Measurements from ENCODE around the gene BIN2. TPM values are rescaled to one million over a fixed set of nuclear protein-coding genes. Genes with fewer than 3 reads are reported as not detected.
A peak's percentile ranks its signal among the peaks of the same experiment; 100 is the strongest.

Gene BIN2
- total RNA-seq, 3 donors from 2014 or later (not counting 1 experiment from before 2014, with no cell fraction given), result 443 to 495 (median 478) TPM

DNA sequence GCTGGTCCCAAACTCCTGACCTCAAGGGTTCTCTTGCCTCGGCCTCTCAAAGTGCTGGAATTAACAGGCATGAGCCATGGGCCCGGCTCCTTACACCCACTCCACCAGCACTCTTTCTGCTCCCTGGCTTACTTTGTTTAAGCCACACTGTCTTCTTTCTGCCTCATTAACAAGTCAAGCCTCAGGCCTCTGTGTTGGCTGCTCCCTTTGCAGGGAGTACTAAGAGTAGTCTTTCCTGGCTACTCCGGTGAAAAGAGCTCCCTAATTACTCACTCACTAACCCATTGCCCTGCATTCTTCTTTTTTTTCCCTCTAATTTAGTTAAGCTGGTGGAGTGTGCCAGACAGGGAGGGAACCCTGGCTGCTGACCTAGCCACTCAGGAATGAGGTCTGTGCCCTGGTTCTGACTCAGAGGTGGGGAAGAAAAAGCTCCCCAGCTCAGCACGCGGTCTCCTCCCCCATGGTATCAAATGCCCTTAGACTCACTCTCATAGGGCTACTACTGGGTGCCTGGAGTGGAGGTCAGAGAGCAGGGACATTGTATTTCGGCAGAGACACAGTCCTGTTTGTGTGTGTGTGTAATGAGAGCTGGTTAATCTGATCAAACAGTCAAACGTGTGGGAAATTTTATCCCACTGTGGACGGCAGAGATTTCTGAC is 47.5 kb upstream of the BIN2 start:
- H3K36me3 Mint-ChIP-seq, result peaks cover 9% of the 10 kb centered on the region
- intact Hi-C loops (cut with micrococcal nuclease), result no loop called here
- H3K27ac Mint-ChIP-seq, result peak overlapping the region; percentile 18 to 69
- 99% methylated on average over 5 of the region's 8 CpGs for WGBS (ENCODE audit: insufficient coverage)
- H3K36me3 ChIP-seq (ENCODE audit: control insufficient read depth, insufficient read depth, low read length), result peaks cover 15% of the 10 kb centered on the region
- TF ChIP-seq, protein P1, sequence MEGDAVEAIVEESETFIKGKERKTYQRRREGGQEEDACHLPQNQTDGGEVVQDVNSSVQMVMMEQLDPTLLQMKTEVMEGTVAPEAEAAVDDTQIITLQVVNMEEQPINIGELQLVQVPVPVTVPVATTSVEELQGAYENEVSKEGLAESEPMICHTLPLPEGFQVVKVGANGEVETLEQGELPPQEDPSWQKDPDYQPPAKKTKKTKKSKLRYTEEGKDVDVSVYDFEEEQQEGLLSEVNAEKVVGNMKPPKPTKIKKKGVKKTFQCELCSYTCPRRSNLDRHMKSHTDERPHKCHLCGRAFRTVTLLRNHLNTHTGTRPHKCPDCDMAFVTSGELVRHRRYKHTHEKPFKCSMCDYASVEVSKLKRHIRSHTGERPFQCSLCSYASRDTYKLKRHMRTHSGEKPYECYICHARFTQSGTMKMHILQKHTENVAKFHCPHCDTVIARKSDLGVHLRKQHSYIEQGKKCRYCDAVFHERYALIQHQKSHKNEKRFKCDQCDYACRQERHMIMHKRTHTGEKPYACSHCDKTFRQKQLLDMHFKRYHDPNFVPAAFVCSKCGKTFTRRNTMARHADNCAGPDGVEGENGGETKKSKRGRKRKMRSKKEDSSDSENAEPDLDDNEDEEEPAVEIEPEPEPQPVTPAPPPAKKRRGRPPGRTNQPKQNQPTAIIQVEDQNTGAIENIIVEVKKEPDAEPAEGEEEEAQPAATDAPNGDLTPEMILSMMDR (IDR thresholded peaks at IDR 0.05), result no peak
- no peaks in the 10 kb centered on the region for H3K27me3 ChIP-seq (ENCODE audit: control insufficient read depth, insufficient read depth, low read length)
- H3K4me3 ChIP-seq (ENCODE audit: low read length), result no peak overlapping the region
- no peaks in the 10 kb centered on the region for H3K27me3 Mint-ChIP-seq (ENCODE audit: low read depth in 2 of 2)
- peak overlapping the region; percentile 67 for H3K4me3 Mint-ChIP-seq
- H3K4me1 ChIP-seq (ENCODE audit: control insufficient read depth, insufficient read depth, low read length), result peaks cover 30% of the 10 kb centered on the region
- H3K9me3 ChIP-seq (ENCODE audit: control insufficient read depth, insufficient read depth, low read length), result no peaks in the 10 kb centered on the region
- no peaks in the 10 kb centered on the region for H3K9me3 Mint-ChIP-seq
- no peak for ATAC-seq
- no peak for DNase-seq
- peaks cover 33 to 40% of the 10 kb centered on the region in 2 donors for H3K4me1 Mint-ChIP-seq
- H3K27ac ChIP-seq (ENCODE audit: low read length), result no peak overlapping the region

DNA sequence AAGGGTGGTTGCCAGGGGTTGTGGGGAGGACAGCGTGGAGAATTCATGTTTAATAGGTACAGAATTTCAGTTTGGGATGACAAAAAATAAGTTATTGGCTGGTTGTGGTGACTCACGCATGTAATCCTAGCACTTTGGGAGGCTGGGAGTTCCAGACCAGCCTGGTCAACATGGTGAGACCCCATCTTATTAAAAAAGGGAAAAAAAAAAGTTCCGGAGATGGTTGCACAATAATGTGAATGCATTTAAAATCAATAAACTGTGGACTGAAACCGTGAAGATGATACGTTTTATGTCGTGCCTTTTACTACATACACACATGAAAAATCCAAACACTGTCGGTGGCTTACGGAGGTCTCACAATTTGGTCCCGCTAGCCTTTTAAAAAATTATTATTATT is 46.7 kb upstream of the BIN2 start:
- no peak overlapping the region for H3K4me3 Mint-ChIP-seq
- DNase-seq (no peak), ATAC-seq (no peak)
- peaks cover 33 to 40% of the 10 kb centered on the region in 2 donors for H3K4me1 Mint-ChIP-seq
- 99% methylated on average over 6 of the region's 9 CpGs for WGBS (ENCODE audit: insufficient coverage)
- no peaks in the 10 kb centered on the region for H3K27me3 Mint-ChIP-seq (ENCODE audit: low read depth in 2 of 2)
- intact Hi-C loops (cut with micrococcal nuclease), result no loop called here
- peak overlapping the region in 1 of 2 donors; percentile 87 for H3K27ac Mint-ChIP-seq
- TF ChIP-seq, protein P1 (IDR thresholded peaks at IDR 0.05), result no peak
- no peaks in the 10 kb centered on the region for H3K9me3 Mint-ChIP-seq
- H3K4me3 ChIP-seq (ENCODE audit: low read length), result no peak overlapping the region
- peaks cover 9% of the 10 kb centered on the region for H3K36me3 Mint-ChIP-seq
- H3K4me1 ChIP-seq (ENCODE audit: control insufficient read depth, insufficient read depth, low read length), result peaks cover 30% of the 10 kb centered on the region
- no peaks in the 10 kb centered on the region for H3K9me3 ChIP-seq (ENCODE audit: control insufficient read depth, insufficient read depth, low read length)
- no peaks in the 10 kb centered on the region for H3K27me3 ChIP-seq (ENCODE audit: control insufficient read depth, insufficient read depth, low read length)
- no peak overlapping the region for H3K27ac ChIP-seq (ENCODE audit: low read length)
- H3K36me3 ChIP-seq (ENCODE audit: control insufficient read depth, insufficient read depth, low read length), result peaks cover 13% of the 10 kb centered on the region

- 50% methylated on average over 3 of the region's 4 CpGs for WGBS (ENCODE audit: insufficient coverage)
- Mint-ChIP-seq H3K4me1 (peaks cover 33% of the 10 kb centered on the region in 2 donors), H3K36me3 (no peaks in the 10 kb centered on the region), H3K9me3 (no peaks in the 10 kb centered on the region), H3K4me3 (peak overlapping the region; percentile 80), H3K27ac (peak overlapping the region; percentile 82 to 87), H3K27me3 (ENCODE audit: low read depth in 2 of 2) (no peaks in the 10 kb centered on the region)
- Histone ChIP-seq H3K27me3 (ENCODE audit: control insufficient read depth, insufficient read depth, low read length) (no peaks in the 10 kb centered on the region), H3K27ac (ENCODE audit: low read length) (peak overlapping the region; percentile 72), H3K4me1 (ENCODE audit: control insufficient read depth, insufficient read depth, low read length) (peaks cover 30% of the 10 kb centered on the region), H3K9me3 (ENCODE audit: control insufficient read depth, insufficient read depth, low read length) (no peaks in the 10 kb centered on the region), H3K4me3 (ENCODE audit: low read length) (no peak overlapping the region), H3K36me3 (ENCODE audit: control insufficient read depth, insufficient read depth, low read length) (peaks cover 10% of the 10 kb centered on the region)
- TF ChIP-seq, protein P1 (IDR thresholded peaks at IDR 0.05), result no peak
- intact Hi-C loops (cut with micrococcal nuclease), result loop anchor here (1.0 to 2.0 kb wide), 4 partner anchors 22 to 55 kb away; partner anchors contain the start of genes BIN2, GALNT6 and SLC4A8
- no peak for ATAC-seq
- DNase-seq, result no peak
These were observed 45.6 kb upstream of the BIN2 start for GRCh38 chr12:51369581-51369980.

Data from natural killer cell (primary cell).